ENCODE results near the gene PLGRKT. TPM values are rescaled to one million over a fixed set of nuclear protein-coding genes. Genes with fewer than 3 reads are reported as not detected.

PLGRKT gene
- total and polyA plus RNA-seq, 2 experiments from 2014 or later = 13.1 to 31.5 TPM

GRCh38 chr9:5388026-5388819 is 49.5 kb downstream of the PLGRKT start (continued):
- TF ChIP-seq REST (IDR thresholded peaks at IDR 0.05; ENCODE audit: unreplicated experiment) = no peak
- TF ChIP-seq CTCF (conservative IDR thresholded peaks at IDR 0.05; ENCODE audit: low read depth in 2 of 2) = no peak

- no peak overlapping the region for H3K27ac Mint-ChIP-seq
- TF ChIP-seq ZNF462 (CRISPR knock-in tag; IDR thresholded peaks at IDR 0.05) (no peak), CREB1 (CRISPR knock-in tag; IDR thresholded peaks at IDR 0.05; ENCODE audit: low read depth) (no peak), CTCF (conservative IDR thresholded peaks at IDR 0.05; ENCODE audit: low read depth in 2 of 2) (no peak), NANOG (IDR thresholded peaks at IDR 0.05; ENCODE audit: borderline replicate concordance) (no peak), STAT1 (IDR thresholded peaks at IDR 0.05; ENCODE audit: unreplicated experiment) (no peak)
Measured at GRCh38 chr9:5384436-5384835, 53.3 kb downstream of the PLGRKT start.

More at GRCh38 chr9:5384436-5384835, 53.3 kb downstream of the PLGRKT start:
- H3F3A ChIP-seq (replicated peaks; ENCODE audit: low read depth) = no peaks in the 10 kb centered on the region
- DNase-seq (ENCODE audit: low spot score) (no peak), ATAC-seq (no peak)
- no peaks in the 10 kb centered on the region for H3K4me1 ChIP-seq (ENCODE audit: insufficient read depth)
- H4K20me1 ChIP-seq (replicated peaks; ENCODE audit: insufficient read depth) = no peaks in the 10 kb centered on the region
- no peaks in the 10 kb centered on the region for H3K36me3 ChIP-seq (ENCODE audit: insufficient read depth)
- H2AFZ ChIP-seq = no peak overlapping the region
- H3K36me3 Mint-ChIP-seq (ENCODE audit: low read depth) = no peaks in the 10 kb centered on the region
- H3K4me1 Mint-ChIP-seq = peaks cover 2% of the 10 kb centered on the region; the same call in 1 of the 3 replicates
- no peak overlapping the region for H3K27ac ChIP-seq (ENCODE audit: low read depth)
- H3K27me3 Mint-ChIP-seq (ENCODE audit: insufficient read depth, low read depth, poor library complexity) = no peaks in the 10 kb centered on the region
- H3K79me2 ChIP-seq (replicated peaks; ENCODE audit: insufficient read depth) = no peaks in the 10 kb centered on the region
- no peaks in the 10 kb centered on the region for H3K27me3 ChIP-seq (ENCODE audit: insufficient read depth)
- no peak overlapping the region for H3K4me3 ChIP-seq
- 0 out of 2 replicates have a peak, but pooled peaks cover 3% of the 10 kb centered on the region for H3K9me2 ChIP-seq (ENCODE audit: insufficient read depth)
- H3K4me2 ChIP-seq = no peak overlapping the region
- no peak overlapping the region for H3K4me3 Mint-ChIP-seq
- H3K9me3 Mint-ChIP-seq = no peaks in the 10 kb centered on the region
